Activated CD8-positive, alpha-beta memory T cell treated with anti-CD3 and anti-CD28 coated beads, Interleukin-2, amount 50 U/mL, for 24 hours (primary cell): Measurements from ENCODE around the gene SLC25A36.
"Not testable (repeated sequence)": the region's sequence is repeated elsewhere in the genome, so short reads cannot be mapped to it uniquely, and the experiment has no call there.

Experiments used
- DNase-seq: peaks from one replicate; pipeline ENCODE4 v3.0.0-alpha.2; 2020; ENCODE audit errors: extremely low read depth

The SLC25A36 gene

GRCh38 chr3:140931016-140931454 lies 10.6 kb upstream of the SLC25A36 start:
- DNase-seq = no peak

- DNase-seq = no peak
Observed at GRCh38 chr3:140931801-140932200, 9.8 kb upstream of the SLC25A36 start.

GRCh38 chr3:140933109-140933508 lies 8.5 kb upstream of the SLC25A36 start:
- no peak for DNase-seq

- DNase-seq = no peak
Observed at GRCh38 chr3:140933552-140933951, 8.1 kb upstream of the SLC25A36 start.

- DNase-seq = not testable (repeated sequence)
Observed at GRCh38 chr3:140939305-140939704, 2.3 kb upstream of the SLC25A36 start.

- no peak for DNase-seq
Observed at GRCh38 chr3:140941090-140941433, 574 bp upstream of the SLC25A36 start.

GRCh38 chr3:140942221-140943104 lies 827 bp downstream of the SLC25A36 start:
- no peak for DNase-seq

GRCh38 chr3:140943781-140944552 lies 2.3 kb downstream of the SLC25A36 start:
- DNase-seq = no peak

GRCh38 chr3:140948460-140949249 lies 7.0 kb downstream of the SLC25A36 start:
- DNase-seq = no peak

GRCh38 chr3:140950144-140950543 lies 8.5 kb downstream of the SLC25A36 start:
- DNase-seq = no peak

GRCh38 chr3:140950863-140951262 lies 9.2 kb downstream of the SLC25A36 start:
- no peak for DNase-seq

- DNase-seq = not testable (repeated sequence)
Observed at GRCh38 chr3:140951750-140952149, 10.1 kb downstream of the SLC25A36 start.

GRCh38 chr3:140953028-140953960 lies 11.7 kb downstream of the SLC25A36 start:
- DNase-seq = no peak

- DNase-seq = no peak
Observed at GRCh38 chr3:140954576-140954975, 12.9 kb downstream of the SLC25A36 start.

GRCh38 chr3:140955645-140956044 lies 14.0 kb downstream of the SLC25A36 start:
- DNase-seq = no peak

- DNase-seq = no peak
Observed at GRCh38 chr3:140956058-140956835, 14.6 kb downstream of the SLC25A36 start.

GRCh38 chr3:140972833-140973232 lies 31.2 kb downstream of the SLC25A36 start:
- DNase-seq = no peak

GRCh38 chr3:140974900-140975299 lies 33.3 kb downstream of the SLC25A36 start:
- no peak for DNase-seq

- DNase-seq = no peak
Observed at GRCh38 chr3:140980663-140981062, 39.0 kb downstream of the SLC25A36 start.

- DNase-seq = not testable (repeated sequence)
Observed at GRCh38 chr3:140987792-140988191, 46.2 kb downstream of the SLC25A36 start.
